GM13977 (cell line): ENCODE measurements around the gene KYNU.

Experiments used
- DNase-seq: peaks from one replicate; pipeline ENCODE4 v3.0.0; 2012; ENCODE audit warnings: low spot score
- in situ Hi-C: fragments of 300-500 bp; cut with MboI; formaldehyde crosslinking; loops from one replicate; pipeline ENCODE4 v1.12.0; 2022; ENCODE audit warnings: low sequenced_read_pairs, low pct_unique_long_range_greater_than_20kb, mixed read lengths, inconsistent platforms; ENCODE audit not compliant: unreplicated experiment
- TF ChIP-seq, protein P1 (sequence below): IDR thresholded peaks from 2 replicates; pipeline ENCODE4 v1.5.1; 2012; ENCODE audit warnings: mild to moderate bottlenecking, control low read depth; ENCODE audit not compliant: insufficient read depth; ENCODE audit errors: extremely low read depth, missing control alignments

Gene KYNU

DNA sequence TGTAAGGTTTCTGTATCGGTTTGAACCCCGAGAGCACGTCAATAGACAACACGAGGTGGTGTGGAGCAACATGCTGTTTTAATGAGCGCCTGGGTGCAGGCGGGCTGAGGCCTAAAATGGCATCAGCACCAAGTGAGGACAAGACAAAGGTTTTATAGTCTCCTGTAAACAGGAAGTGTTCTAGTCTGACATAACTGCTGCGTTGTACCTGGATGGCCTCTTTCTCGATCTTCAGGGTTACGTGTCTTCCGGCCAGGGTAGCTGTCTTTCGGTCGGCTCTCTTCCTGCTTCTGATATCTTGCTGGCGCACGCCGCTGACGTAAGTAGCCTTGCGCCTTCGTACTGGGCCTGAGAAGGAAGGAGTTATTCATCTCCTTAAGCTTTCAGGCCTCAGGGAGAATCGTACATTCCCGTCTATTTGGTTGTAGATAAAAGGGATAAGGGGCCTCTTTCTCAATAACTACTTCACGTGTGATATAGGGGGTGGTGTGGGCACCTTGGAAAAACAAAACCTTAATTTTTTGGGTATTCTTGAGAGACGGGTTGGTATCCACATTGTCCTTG, 53.5 kb downstream of the KYNU start:
- TF ChIP-seq, protein P1, sequence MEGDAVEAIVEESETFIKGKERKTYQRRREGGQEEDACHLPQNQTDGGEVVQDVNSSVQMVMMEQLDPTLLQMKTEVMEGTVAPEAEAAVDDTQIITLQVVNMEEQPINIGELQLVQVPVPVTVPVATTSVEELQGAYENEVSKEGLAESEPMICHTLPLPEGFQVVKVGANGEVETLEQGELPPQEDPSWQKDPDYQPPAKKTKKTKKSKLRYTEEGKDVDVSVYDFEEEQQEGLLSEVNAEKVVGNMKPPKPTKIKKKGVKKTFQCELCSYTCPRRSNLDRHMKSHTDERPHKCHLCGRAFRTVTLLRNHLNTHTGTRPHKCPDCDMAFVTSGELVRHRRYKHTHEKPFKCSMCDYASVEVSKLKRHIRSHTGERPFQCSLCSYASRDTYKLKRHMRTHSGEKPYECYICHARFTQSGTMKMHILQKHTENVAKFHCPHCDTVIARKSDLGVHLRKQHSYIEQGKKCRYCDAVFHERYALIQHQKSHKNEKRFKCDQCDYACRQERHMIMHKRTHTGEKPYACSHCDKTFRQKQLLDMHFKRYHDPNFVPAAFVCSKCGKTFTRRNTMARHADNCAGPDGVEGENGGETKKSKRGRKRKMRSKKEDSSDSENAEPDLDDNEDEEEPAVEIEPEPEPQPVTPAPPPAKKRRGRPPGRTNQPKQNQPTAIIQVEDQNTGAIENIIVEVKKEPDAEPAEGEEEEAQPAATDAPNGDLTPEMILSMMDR, result no peak
- in situ Hi-C loops, result no loop called here
- no peak for DNase-seq

DNA sequence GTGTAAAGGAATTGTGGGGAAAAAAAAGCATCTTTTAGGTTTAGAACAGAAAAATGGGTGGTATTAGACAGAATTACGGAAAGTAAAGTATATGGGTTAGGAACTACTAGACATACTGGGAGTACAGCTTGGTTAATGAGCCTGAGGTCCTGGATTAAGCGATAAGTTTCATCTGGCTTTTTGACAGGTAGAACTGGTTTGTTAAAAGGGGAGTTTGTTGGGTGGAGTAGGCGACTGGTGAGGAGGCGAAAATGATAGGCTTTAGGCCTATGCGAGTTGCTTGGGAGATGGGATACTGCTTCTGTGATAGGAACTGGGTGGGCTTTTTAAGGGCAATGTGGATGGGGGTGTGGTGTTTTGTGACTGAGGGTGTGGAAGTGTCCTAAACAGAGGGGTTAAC, 56.5 kb downstream of the KYNU start:
- TF ChIP-seq, protein P1, result no peak
- no peak for DNase-seq
- in situ Hi-C loops, result no loop called here

DNA sequence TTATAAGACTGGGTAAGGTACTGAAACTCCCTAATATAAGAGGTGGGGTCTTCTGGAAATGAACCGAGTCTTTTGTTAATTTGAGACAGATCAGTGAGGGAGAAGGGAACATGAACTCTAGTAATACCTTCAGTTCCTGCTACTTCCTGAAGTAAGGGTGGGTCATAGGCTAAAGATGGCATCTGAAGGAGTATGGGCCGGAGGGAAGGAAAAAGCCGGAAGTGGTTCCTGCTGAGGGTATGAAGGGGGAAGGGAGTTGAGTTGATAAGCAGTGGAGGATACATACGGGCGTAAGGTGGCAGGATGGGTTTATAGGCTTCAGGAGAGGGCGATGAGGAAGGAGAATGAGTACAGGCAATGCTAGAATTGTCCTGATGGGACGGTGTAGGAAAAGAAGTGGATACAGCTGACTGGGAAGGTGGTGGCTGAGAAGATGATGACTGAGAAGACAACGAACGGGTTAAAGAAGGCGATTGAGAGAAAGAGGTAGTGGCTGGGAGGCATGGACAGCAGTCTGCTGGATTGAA, 58.2 kb downstream of the KYNU start:
- in situ Hi-C loops, result no loop called here

DNA sequence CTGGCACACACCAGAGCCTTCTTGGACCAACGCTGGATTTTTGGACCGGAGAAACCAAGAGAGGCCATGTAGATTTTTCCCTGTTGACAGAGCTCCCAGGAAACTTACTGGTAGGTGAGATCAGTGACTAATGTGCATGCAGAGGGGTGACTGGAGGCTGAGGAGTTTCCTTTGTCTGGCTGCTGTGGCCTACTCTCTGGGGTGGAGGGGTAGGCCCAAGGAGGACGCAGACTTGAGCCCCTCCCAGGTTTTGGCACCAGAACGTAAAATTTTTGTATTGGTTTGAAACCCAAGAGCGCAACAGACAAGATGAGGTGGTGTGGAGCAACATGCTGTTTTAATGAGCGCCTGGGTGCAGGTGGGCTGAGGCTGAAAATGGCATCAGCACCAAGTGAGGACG, 59.2 kb downstream of the KYNU start:
- in situ Hi-C loops, result no loop called here
- DNase-seq, result no peak
- TF ChIP-seq, protein P1, result no peak

More for the DNA sequence above, 58.2 kb downstream of the KYNU start:
- no peak for DNase-seq
- TF ChIP-seq, protein P1, result no peak

DNA sequence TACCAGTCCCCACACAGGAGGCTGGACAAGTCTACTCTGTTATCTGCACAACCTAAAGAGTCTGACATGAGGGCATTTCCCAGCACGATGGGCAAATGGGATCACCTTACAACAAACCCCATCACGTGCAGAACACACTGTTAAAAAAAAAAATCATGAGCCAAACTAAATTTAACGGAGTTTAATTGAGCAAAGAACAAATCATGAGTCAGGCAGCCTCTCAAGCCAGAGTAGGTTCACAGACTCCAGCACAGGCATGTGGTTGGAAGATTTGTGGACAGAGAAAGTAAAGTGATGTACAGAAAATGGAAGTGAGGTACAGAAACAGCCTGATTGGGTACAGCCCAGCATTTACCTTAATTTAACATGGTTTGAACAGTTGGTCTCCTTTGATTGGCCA, 59.9 kb downstream of the KYNU start:
- TF ChIP-seq, protein P1, result no peak
- no peak for DNase-seq
- in situ Hi-C loops, result no loop called here

DNA sequence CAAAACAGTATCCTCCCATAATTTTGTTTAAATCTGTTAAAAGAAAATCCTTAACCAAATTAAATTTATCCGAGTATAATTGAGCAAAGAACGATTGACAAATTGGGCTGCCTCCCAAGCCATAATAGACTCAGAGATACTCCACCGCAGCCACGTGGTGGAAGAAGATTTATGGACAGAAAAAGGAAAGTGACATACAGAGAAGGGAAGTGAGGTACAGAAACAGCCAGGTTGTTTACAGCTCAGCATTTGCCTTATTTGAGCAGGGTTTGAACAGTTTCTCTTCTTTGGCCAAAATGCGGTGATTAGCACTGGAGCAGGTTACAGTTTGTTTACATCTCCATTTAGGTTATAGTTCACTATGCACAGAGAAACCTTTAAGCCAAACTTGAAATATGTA, 60.8 kb downstream of the KYNU start:
- in situ Hi-C loops, result no loop called here
- TF ChIP-seq, protein P1, result no peak
- DNase-seq, result no peak
